ENCODE measurements around the gene SOX13.

GRCh38 chr1:204146965-204147364, 74.0 kb downstream of the SOX13 start:
- TF ChIP-seq EZH2phosphoT487 (IDR thresholded peaks at IDR 0.05; ENCODE audit: borderline replicate concordance, low read length): no peak
- no peak for TF ChIP-seq CTCF (IDR thresholded peaks at IDR 0.05; ENCODE audit: low read depth, low read length, poor library complexity, severe bottlenecking)

All from DOHH2 (cell line).